Activated CD8-positive, alpha-beta memory T cell treated with anti-CD3 and anti-CD28 coated beads for 24 hours (primary cell): ENCODE results near the gene APBB1.

Experiments used
- DNase-seq: peaks from one replicate; pipeline ENCODE4 v3.0.0-alpha.2; 2020

APBB1 gene

DNA sequence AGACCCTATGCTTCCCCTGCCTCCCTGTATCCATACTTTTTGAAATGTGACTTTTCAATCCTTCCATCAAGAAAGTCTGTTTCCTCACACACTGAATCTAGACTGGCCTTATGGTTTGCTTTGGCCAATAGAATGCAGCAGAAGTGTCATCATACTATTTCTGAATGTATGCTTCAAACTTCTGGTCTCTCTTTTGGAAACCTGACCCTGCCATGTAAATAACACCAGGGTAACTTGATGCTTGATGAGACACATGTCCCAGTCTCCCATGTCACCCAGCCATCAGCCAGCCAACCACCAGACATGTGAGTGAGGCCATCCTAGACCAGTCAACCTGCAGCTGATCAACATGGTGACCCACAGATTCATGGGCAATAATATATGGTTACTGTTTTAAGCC, 68.9 kb downstream of the APBB1 start:
- DNase-seq: no peak

DNA sequence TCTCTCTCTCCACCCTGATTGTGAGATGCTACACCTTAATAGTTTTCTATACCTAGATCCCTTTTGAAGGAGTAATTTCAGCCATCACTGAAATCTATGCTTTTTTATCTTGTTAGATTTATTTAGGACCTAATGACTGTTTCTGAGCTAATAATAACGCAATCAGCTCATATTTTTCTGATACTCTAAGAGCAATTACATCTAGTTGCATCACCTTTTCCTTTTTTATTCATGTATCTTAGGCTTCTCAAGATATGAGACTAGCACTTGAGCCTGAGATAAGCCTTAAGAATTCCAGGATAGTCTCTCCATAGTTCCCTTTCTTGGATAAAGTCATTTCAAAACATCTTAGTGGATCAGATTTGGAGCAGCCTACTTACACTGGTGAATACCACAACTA, 73.5 kb downstream of the APBB1 start:
- no peak for DNase-seq
